Prostate gland (tissue), 2 donors: ENCODE measurements around the gene LOXHD1. TPM values are rescaled to one million over a fixed set of nuclear protein-coding genes. Genes with fewer than 3 reads are reported as not detected.

Experiments used
- DNase-seq: peaks from one replicate; pipeline ENCODE4 v3.0.0-alpha.2; 2019; ENCODE audit warnings: low spot score
- H3K27ac ChIP-seq, 2 donors: fragments of 200-600 bp; sonication (generic); 2 replicates each; pipeline ENCODE4 v1.5.1; 2017 to 2019
- H3K27me3 ChIP-seq: fragments of 200-600 bp; sonication (generic); replicated peaks from 2 replicates; pipeline ENCODE4 v1.5.1; 2019; ENCODE audit not compliant: insufficient read depth
- H3K36me3 ChIP-seq, 2 donors: fragments of 200-600 bp; sonication (generic); 1 replicate in 1 of 2; 2 replicates in 1 of 2; pipeline versions ENCODE4 v1.5.1 to v1.8.1; 2017 to 2019
- H3K4me1 ChIP-seq: fragments of 200-600 bp; sonication (generic); replicated peaks from 2 replicates; pipeline ENCODE4 v1.5.1; 2019
- H3K4me3 ChIP-seq, 2 donors: fragments of 200-600 bp; sonication (generic); 2 replicates each; pipeline ENCODE4 v1.5.1; 2017 to 2019
- H3K9me3 ChIP-seq: fragments of 200-600 bp; sonication (generic); 2 replicates; pipeline ENCODE4 v1.5.1; 2017
- POLR2A ChIP-seq: fragments of 450-650 bp; IDR thresholded peaks from one replicate; pipeline ENCODE4 v1.6.1; 2016; ENCODE audit warnings: antibody characterized with exemption, mild to moderate bottlenecking
- POLR2AphosphoS5 ChIP-seq: sonication (generic); formaldehyde crosslinking; IDR thresholded peaks from one replicate; pipeline ENCODE4 v1.6.1; 2017; ENCODE audit warnings: antibody characterized with exemption
- WGBS: methylation state at CpG from one replicate; pipeline ENCODE4 v1.1.5; 2018; 5-methylcytosine and 5-hydroxymethylcytosine counted together
- intact Hi-C: fragments of 100-400 bp; cut with DNase I; formaldehyde crosslinking; loops from one replicate; pipeline ENCODE4 v1.14.2; 2022
- total RNA-seq, 2 donors: library from RNA; depleted of rRNA; stranded (reverse); fragments of >200 nt; gene quantifications; one replicate each; pipeline ENCODE4 v1.1.0, GENCODE V29; 2016
- TF ChIP-seq, protein P1 (sequence below), 4 experiments: fragments of 200-600 bp in 2 of 4; fragments of 450-650 bp in 2 of 4; sonication (generic) in 2 of 4; IDR thresholded peaks; 1 replicate in 3 of 4; 2 replicates in 1 of 4; pipeline ENCODE4 v1.5.1; 2016 to 2019; ENCODE audit warnings: antibody characterized with exemption in 4 of 4, mild to moderate bottlenecking in 2 of 4, moderate library complexity in 2 of 4

The LOXHD1 gene
- 1 to 10 TPM in 1 of 2 donors, not detected in 1; 1.4 TPM for total RNA-seq

GRCh38 chr18:46657115-46657955 is at the start of gene LOXHD1:
Gene LOXHD1 (minus strand): TSS chr18:46657220. CDS start chr18:46657033, 187 bp downstream.
- 81% methylated on average over 25 of the region's 25 CpGs for WGBS
- Histone ChIP-seq H3K4me3 (no peak within 1 kb of the TSS), H3K4me1 (no peaks in the 10 kb centered on the region), H3K27me3 (no peaks in the 10 kb centered on the region), H3K9me3 (no peaks in the 10 kb centered on the region), H3K36me3 (no peaks in the 10 kb centered on the region), H3K27ac (no peak within 1 kb of the TSS)
- no peak for DNase-seq
- no peak for TF ChIP-seq POLR2A
- TF ChIP-seq POLR2AphosphoS5: no peak
- TF ChIP-seq, protein P1, sequence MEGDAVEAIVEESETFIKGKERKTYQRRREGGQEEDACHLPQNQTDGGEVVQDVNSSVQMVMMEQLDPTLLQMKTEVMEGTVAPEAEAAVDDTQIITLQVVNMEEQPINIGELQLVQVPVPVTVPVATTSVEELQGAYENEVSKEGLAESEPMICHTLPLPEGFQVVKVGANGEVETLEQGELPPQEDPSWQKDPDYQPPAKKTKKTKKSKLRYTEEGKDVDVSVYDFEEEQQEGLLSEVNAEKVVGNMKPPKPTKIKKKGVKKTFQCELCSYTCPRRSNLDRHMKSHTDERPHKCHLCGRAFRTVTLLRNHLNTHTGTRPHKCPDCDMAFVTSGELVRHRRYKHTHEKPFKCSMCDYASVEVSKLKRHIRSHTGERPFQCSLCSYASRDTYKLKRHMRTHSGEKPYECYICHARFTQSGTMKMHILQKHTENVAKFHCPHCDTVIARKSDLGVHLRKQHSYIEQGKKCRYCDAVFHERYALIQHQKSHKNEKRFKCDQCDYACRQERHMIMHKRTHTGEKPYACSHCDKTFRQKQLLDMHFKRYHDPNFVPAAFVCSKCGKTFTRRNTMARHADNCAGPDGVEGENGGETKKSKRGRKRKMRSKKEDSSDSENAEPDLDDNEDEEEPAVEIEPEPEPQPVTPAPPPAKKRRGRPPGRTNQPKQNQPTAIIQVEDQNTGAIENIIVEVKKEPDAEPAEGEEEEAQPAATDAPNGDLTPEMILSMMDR (IDR thresholded peaks at IDR 0.05): no peak
- intact Hi-C loops: loop anchor here (5.0 kb wide), 1 partner anchor 375 kb away; no protein-coding TSS in a partner anchor

DNA sequence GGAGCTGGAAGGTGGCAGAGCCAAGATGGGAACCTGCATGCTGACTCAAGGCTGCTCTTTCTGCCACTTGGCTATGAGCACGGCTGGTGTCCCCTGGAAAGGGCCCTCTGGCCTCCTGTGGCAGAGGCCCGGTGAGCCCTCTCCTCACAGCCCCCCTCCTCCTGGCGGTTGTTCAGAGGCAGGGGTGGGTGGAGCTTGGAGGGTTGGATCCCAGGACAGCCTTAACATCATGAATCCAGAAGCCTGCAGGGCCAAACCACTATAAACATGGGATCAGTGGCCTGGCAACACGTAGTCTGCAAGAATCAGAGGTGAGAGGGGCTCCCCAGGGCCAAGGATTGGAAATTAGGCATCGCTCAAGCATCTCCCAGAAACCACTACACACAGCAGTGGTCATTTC is 48.5 kb upstream of the LOXHD1 start:
- H3K4me3 ChIP-seq: no peak overlapping the region
- no peaks in the 10 kb centered on the region for H3K27me3 ChIP-seq
- WGBS: 32% methylated on average over 5 of the region's 5 CpGs
- no peak for DNase-seq
- TF ChIP-seq, protein P1 (IDR thresholded peaks at IDR 0.05): no peak
- TF ChIP-seq POLR2A (no peak), POLR2AphosphoS5 (no peak)
- H3K27ac ChIP-seq: no peak overlapping the region
- no peaks in the 10 kb centered on the region for H3K36me3 ChIP-seq
- intact Hi-C loops: loop anchor here (10.0 kb wide), 1 partner anchor 59 kb away; no protein-coding TSS in a partner anchor
- H3K9me3 ChIP-seq: no peaks in the 10 kb centered on the region
- H3K4me1 ChIP-seq: no peaks in the 10 kb centered on the region

DNA sequence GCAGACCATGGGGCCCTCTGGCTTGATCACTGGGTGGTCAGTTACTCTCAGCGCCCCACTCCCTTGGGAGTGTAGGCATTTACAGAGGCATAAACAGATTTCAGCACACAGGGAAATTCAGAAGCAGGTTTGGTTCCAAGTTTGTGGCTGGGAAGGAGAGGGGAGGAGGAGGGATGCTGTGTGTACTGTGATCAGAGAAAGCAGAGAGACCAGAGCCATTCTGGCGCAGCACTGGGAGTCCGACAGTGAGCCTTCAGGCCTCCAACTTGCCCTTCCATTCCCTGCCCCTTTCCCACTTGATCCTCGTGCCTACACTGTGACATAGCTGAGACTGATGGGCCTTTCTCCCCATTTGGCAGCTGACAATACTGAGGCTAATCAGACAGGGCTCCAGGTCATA is 47.8 kb upstream of the LOXHD1 start:
- intact Hi-C loops: loop anchor here (10.0 kb wide), 1 partner anchor 60 kb away; no protein-coding TSS in a partner anchor
- DNase-seq: no peak
- no peaks in the 10 kb centered on the region for H3K9me3 ChIP-seq
- no peak overlapping the region for H3K27ac ChIP-seq
- no peaks in the 10 kb centered on the region for H3K36me3 ChIP-seq
- WGBS: 89% methylated on average over 4 of the region's 4 CpGs
- H3K4me3 ChIP-seq: no peak overlapping the region
- TF ChIP-seq POLR2A: no peak
- TF ChIP-seq, protein P1 (IDR thresholded peaks at IDR 0.05): no peak
- no peak for TF ChIP-seq POLR2AphosphoS5
- no peaks in the 10 kb centered on the region for H3K4me1 ChIP-seq
- H3K27me3 ChIP-seq: no peaks in the 10 kb centered on the region

DNA sequence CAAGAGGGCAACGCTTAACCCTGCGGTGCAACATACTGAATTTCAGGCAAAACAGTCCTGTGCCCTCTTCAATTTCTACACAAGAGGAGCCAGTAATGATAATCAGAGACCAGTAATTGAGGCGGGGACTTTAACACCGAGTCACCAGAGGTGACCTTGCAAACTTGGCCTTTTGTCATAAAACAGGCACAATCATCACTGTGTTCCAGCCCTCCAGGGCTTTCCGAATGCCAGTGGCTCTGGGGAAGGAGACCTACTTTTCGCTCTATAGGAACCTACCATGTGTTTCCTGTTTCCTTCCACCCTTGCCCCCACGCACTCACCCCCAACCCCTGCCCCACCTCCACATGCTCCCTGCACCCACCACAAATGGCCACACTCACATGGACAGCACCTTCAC is 47.2 kb upstream of the LOXHD1 start:
- 84% methylated on average over 7 of the region's 7 CpGs for WGBS
- intact Hi-C loops: loop anchor here (10.0 kb wide), 1 partner anchor 61 kb away; no protein-coding TSS in a partner anchor
- H3K27me3 ChIP-seq: no peaks in the 10 kb centered on the region
- no peak for DNase-seq
- no peaks in the 10 kb centered on the region for H3K9me3 ChIP-seq
- TF ChIP-seq, protein P1 (IDR thresholded peaks at IDR 0.05): no peak
- TF ChIP-seq POLR2A (no peak), POLR2AphosphoS5 (no peak)
- no peaks in the 10 kb centered on the region for H3K36me3 ChIP-seq
- H3K27ac ChIP-seq: no peak overlapping the region
- H3K4me3 ChIP-seq: no peak overlapping the region
- no peaks in the 10 kb centered on the region for H3K4me1 ChIP-seq

- intact Hi-C loops: loop anchor here (10.0 kb wide), 1 partner anchor 62 kb away; no protein-coding TSS in a partner anchor
- Histone ChIP-seq H3K27ac (no peak overlapping the region), H3K4me3 (no peak overlapping the region), H3K27me3 (no peaks in the 10 kb centered on the region), H3K4me1 (no peaks in the 10 kb centered on the region), H3K9me3 (no peaks in the 10 kb centered on the region), H3K36me3 (no peaks in the 10 kb centered on the region)
- no peak for DNase-seq
- TF ChIP-seq POLR2AphosphoS5 (no peak), POLR2A (no peak)
- TF ChIP-seq, protein P1 (IDR thresholded peaks at IDR 0.05): no peak
- WGBS: 52% methylated on average over 6 of the region's 6 CpGs
These were observed 45.5 kb upstream of the LOXHD1 start for GRCh38 chr18:46702471-46702870.
